HEK293 (cell line): ENCODE results near the gene AP5Z1.

Experiments
- CTCF ChIA-PET: fragments of 350-600 bp; formaldehyde crosslinking; extraction: SDS; loops from one replicate; lab custom pipeline; 2021; ENCODE audit warnings: antibody characterized with exemption; lab: Yijun Ruan, JAX
- POLR2A ChIA-PET: fragments of 300-600 bp; formaldehyde crosslinking; extraction: SDS; loops from one replicate; lab custom pipeline; 2020; ENCODE audit warnings: antibody characterized with exemption, inconsistent platforms; lab: Yijun Ruan, JAX
- H3K27ac ChIP-seq: fragments of 200-500 bp; sonication (Bioruptor generic); 2 replicates; pipeline ENCODE4 v1.5.1; 2014; ENCODE audit warnings: low read depth, low read length, control low read depth, inconsistent platforms; ENCODE audit errors: extremely low read depth
- H3K36me3 ChIP-seq, 2 experiments: fragments of 200-500 bp in 1 of 2; sonication (Bioruptor generic) in 1 of 2; 1 replicate in 1 of 2; 2 replicates in 1 of 2; pipeline ENCODE4 v1.5.1; 2014 to 2017; ENCODE audit warnings: inconsistent platforms in 2 of 2, low read length in 2 of 2; ENCODE audit not compliant: control insufficient read depth in 2 of 2, insufficient read depth in 1 of 2
- H3K4me1 ChIP-seq: fragments of 200-500 bp; sonication (Bioruptor generic); 2 replicates; pipeline ENCODE4 v1.5.1; 2014; ENCODE audit warnings: mild to moderate bottlenecking, low read length, inconsistent platforms; ENCODE audit not compliant: control insufficient read depth, insufficient read depth
- H3K4me3 ChIP-seq: 2 replicates; pipeline ENCODE4 v1.5.1; 2011; ENCODE audit warnings: low read depth, mild to moderate bottlenecking, control low read depth, low read length, moderate library complexity
- H3K9me3 ChIP-seq: fragments of 200-500 bp; sonication (Bioruptor generic); 2 replicates; pipeline ENCODE4 v1.5.1; 2014; ENCODE audit warnings: low read depth, low read length, inconsistent platforms; ENCODE audit not compliant: control insufficient read depth, insufficient read depth
- MEIS1 ChIP-seq: sonication (generic); formaldehyde crosslinking; IDR thresholded peaks from 2 replicates; pipeline ENCODE4 v1.8.1; 2022; ENCODE audit warnings: missing genetic modification reagents, mild to moderate bottlenecking, borderline replicate concordance
- TCF7L2 ChIP-seq: IDR thresholded peaks from 2 replicates; pipeline ENCODE4 v1.6.1; 2011; ENCODE audit warnings: low read depth, mild to moderate bottlenecking, inconsistent platforms, low read length, moderate library complexity, borderline replicate concordance
- ZBTB11 ChIP-seq: fragments of 450-650 bp; formaldehyde crosslinking; conservative IDR thresholded peaks from 2 replicates; pipeline ENCODE4 v1.5.1; 2016; ENCODE audit warnings: low read depth, missing biosample characterization, missing genetic modification characterization
- ZBTB6 ChIP-seq: fragments of 450-650 bp; formaldehyde crosslinking; IDR thresholded peaks from 2 replicates; pipeline ENCODE4 v1.5.1; 2017; ENCODE audit warnings: missing biosample characterization, missing genetic modification characterization
- ZNF146 ChIP-seq: fragments of 450-650 bp; formaldehyde crosslinking; IDR thresholded peaks from 2 replicates; pipeline ENCODE4 v1.5.1; 2016; ENCODE audit warnings: missing biosample characterization, missing genetic modification characterization
- ZNF16 ChIP-seq: fragments of 450-650 bp; formaldehyde crosslinking; IDR thresholded peaks from 2 replicates; pipeline ENCODE4 v1.5.1; 2016; ENCODE audit warnings: low read depth, missing biosample characterization, missing genetic modification characterization
- ZNF248 ChIP-seq: fragments of 450-650 bp; formaldehyde crosslinking; IDR thresholded peaks from 2 replicates; pipeline ENCODE4 v1.5.1; 2017; ENCODE audit warnings: missing biosample characterization, missing genetic modification characterization
- ZNF350 ChIP-seq: fragments of 450-650 bp; formaldehyde crosslinking; IDR thresholded peaks from 2 replicates; pipeline ENCODE4 v1.5.0; 2017; ENCODE audit warnings: missing biosample characterization, mild to moderate bottlenecking, missing genetic modification characterization
- ZNF37A ChIP-seq: fragments of 450-650 bp; IDR thresholded peaks from 2 replicates; pipeline ENCODE4 v1.5.1; 2018; ENCODE audit warnings: missing biosample characterization, missing genetic modification characterization
- ZNF398 ChIP-seq: fragments of 450-650 bp; formaldehyde crosslinking; IDR thresholded peaks from 2 replicates; pipeline ENCODE4 v1.5.1; 2017; ENCODE audit warnings: missing biosample characterization, missing genetic modification characterization
- ZNF423 ChIP-seq: fragments of 450-650 bp; formaldehyde crosslinking; IDR thresholded peaks from 2 replicates; pipeline ENCODE4 v1.5.1; 2016; ENCODE audit warnings: missing biosample characterization, missing genetic modification characterization
- ZNF529 ChIP-seq: fragments of 450-650 bp; formaldehyde crosslinking; IDR thresholded peaks from 2 replicates; pipeline ENCODE4 v1.5.1; 2017; ENCODE audit warnings: missing genetic modification characterization, missing biosample characterization; ENCODE audit not compliant: insufficient replicate concordance
- ZNF544 ChIP-seq: fragments of 450-650 bp; formaldehyde crosslinking; IDR thresholded peaks from 2 replicates; pipeline ENCODE4 v1.5.0; 2017; ENCODE audit warnings: missing biosample characterization, missing genetic modification characterization
- ZNF621 ChIP-seq: fragments of 450-650 bp; formaldehyde crosslinking; IDR thresholded peaks from 2 replicates; pipeline ENCODE4 v1.5.1; 2017; ENCODE audit warnings: missing biosample characterization, missing genetic modification characterization
- ZNF664 ChIP-seq: fragments of 450-650 bp; formaldehyde crosslinking; IDR thresholded peaks from 2 replicates; pipeline ENCODE4 v1.5.1; 2016; ENCODE audit warnings: missing biosample characterization, missing genetic modification characterization
- ZNF670 ChIP-seq: fragments of 450-650 bp; formaldehyde crosslinking; IDR thresholded peaks from 2 replicates; pipeline ENCODE4 v1.5.1; 2016; ENCODE audit warnings: missing biosample characterization, missing genetic modification characterization, low read depth
- ZNF777 ChIP-seq: fragments of 450-650 bp; formaldehyde crosslinking; IDR thresholded peaks from 2 replicates; pipeline ENCODE4 v1.5.1; 2017; ENCODE audit warnings: missing biosample characterization, missing genetic modification characterization, borderline replicate concordance

The AP5Z1 gene

DNA sequence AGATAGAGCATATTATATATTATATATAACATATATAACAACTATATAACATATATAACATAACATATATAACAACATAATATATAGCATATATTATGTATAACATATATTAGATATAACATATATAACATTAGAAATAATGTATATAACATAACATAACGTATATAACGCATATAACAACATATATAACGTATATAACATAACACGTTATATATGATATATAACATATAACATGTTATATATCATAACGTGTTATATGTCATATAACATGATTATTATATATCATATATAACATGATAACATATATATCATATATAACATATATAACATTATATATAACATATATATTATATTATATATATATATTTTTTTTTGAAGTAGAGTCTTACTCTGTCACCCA is 3.7 kb downstream of the AP5Z1 start (continued):
- no peak for TF ChIP-seq ZNF146 (tag by site-specific recombination)

GRCh38 chr7:4781366-4782069 is 6.1 kb downstream of the AP5Z1 start:
- TF ChIP-seq ZNF398 (tag by site-specific recombination): no peak
- TF ChIP-seq ZNF544 (tag by site-specific recombination): no peak
- TF ChIP-seq TCF7L2: no peak
- no peak for TF ChIP-seq ZNF423 (tag by site-specific recombination)
- no peak for TF ChIP-seq ZNF350
- no peak for TF ChIP-seq ZNF621 (tag by site-specific recombination)
- no peak for TF ChIP-seq MEIS1
- TF ChIP-seq ZNF529: no peak
- no peak for TF ChIP-seq ZNF664 (tag by site-specific recombination)
- TF ChIP-seq ZNF248 (tag by site-specific recombination): no peak
- TF ChIP-seq ZBTB11 (tag by site-specific recombination): no peak
- TF ChIP-seq ZNF670 (tag by site-specific recombination): no peak
- no peak for TF ChIP-seq ZNF777 (tag by site-specific recombination)
- no peak for TF ChIP-seq ZBTB6
- TF ChIP-seq ZNF37A (tag by site-specific recombination): no peak
- TF ChIP-seq ZNF16 (tag by site-specific recombination): no peak
- Histone ChIP-seq H3K4me3 (no peak overlapping the region), H3K4me1 (no peaks in the 10 kb centered on the region), H3K36me3 (peaks cover 0 to 42% of the 10 kb centered on the region in 2 experiments; a peak in 2 of 3 replicates), H3K27ac (no peak overlapping the region), H3K9me3 (no peaks in the 10 kb centered on the region)
- POLR2A ChIA-PET: no interaction called here
- CTCF ChIA-PET: no interaction called here
